HG03521 (cell line): ENCODE measurements around the gene IKBKE.

Experiments used
- ATAC-seq: cut with Tn5 transposase; IDR thresholded peaks from one replicate; pipeline ENCODE4 v1.9.1; 2021; ENCODE audit warnings: mild to moderate bottlenecking, moderate library complexity; ENCODE audit not compliant: unreplicated experiment

Gene IKBKE

GRCh38 chr1:206453111-206453510, 17.2 kb upstream of the IKBKE start:
- ATAC-seq: no peak

- no peak for ATAC-seq
Measured at GRCh38 chr1:206455289-206455665, 15.0 kb upstream of the IKBKE start.

- no peak for ATAC-seq
Measured at GRCh38 chr1:206455666-206456344, 14.5 kb upstream of the IKBKE start.

- no peak for ATAC-seq
Measured at GRCh38 chr1:206456577-206457370, 13.5 kb upstream of the IKBKE start.

GRCh38 chr1:206457408-206458120, 12.7 kb upstream of the IKBKE start:
- ATAC-seq: no peak

- no peak for ATAC-seq
Measured at GRCh38 chr1:206459703-206460102, 10.6 kb upstream of the IKBKE start.

GRCh38 chr1:206460836-206461426, 9.3 kb upstream of the IKBKE start:
- no peak for ATAC-seq

- no peak for ATAC-seq
Measured at GRCh38 chr1:206461602-206462455, 8.4 kb upstream of the IKBKE start.

GRCh38 chr1:206463137-206463536, 7.1 kb upstream of the IKBKE start:
- ATAC-seq: no peak

GRCh38 chr1:206463911-206464310, 6.4 kb upstream of the IKBKE start:
- no peak for ATAC-seq

- no peak for ATAC-seq
Measured at GRCh38 chr1:206464456-206464964, 5.8 kb upstream of the IKBKE start.

GRCh38 chr1:206465951-206466350, 4.3 kb upstream of the IKBKE start:
- ATAC-seq: no peak

GRCh38 chr1:206466840-206467649, 3.2 kb upstream of the IKBKE start:
- ATAC-seq: no peak

GRCh38 chr1:206467915-206468314, 2.4 kb upstream of the IKBKE start:
- no peak for ATAC-seq

- no peak for ATAC-seq
Measured at GRCh38 chr1:206468571-206468970, 1.7 kb upstream of the IKBKE start.

GRCh38 chr1:206469411-206469932, 804 bp upstream of the IKBKE start:
- ATAC-seq: no peak

- ATAC-seq: peak; percentile 15
Measured at GRCh38 chr1:206470692-206471414, 577 bp downstream of the IKBKE start.

GRCh38 chr1:206471415-206471801, 1.1 kb downstream of the IKBKE start:
- ATAC-seq: no peak

GRCh38 chr1:206472024-206472423, 1.7 kb downstream of the IKBKE start:
- no peak for ATAC-seq
